ENCODE measurements around the gene UROD.
"Not testable (repeated sequence)": the region's sequence is repeated elsewhere in the genome, so short reads cannot be mapped to it uniquely, and the experiment has no call there.

The UROD gene

DNA sequence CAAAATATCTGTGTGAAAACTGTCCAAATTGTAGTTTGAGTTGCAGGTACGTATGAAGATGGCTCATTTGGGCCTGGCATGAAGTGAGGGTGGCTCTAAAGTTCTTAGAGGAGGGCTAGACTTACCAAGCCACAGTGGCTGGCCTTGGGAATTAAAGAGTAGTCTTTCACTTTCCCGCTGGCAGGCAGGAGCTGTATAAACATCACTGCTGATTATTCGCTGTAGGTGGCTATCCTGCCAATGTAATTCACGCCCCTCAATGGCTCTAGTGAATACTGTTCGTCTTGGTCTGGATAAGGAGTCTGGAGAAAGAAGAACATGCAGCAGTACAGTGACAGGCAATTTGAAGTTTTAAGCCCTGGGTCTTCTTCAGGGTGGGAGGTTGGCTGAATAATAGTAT, 31.0 kb downstream of the UROD start:
- DNase-seq = no peak

DNA sequence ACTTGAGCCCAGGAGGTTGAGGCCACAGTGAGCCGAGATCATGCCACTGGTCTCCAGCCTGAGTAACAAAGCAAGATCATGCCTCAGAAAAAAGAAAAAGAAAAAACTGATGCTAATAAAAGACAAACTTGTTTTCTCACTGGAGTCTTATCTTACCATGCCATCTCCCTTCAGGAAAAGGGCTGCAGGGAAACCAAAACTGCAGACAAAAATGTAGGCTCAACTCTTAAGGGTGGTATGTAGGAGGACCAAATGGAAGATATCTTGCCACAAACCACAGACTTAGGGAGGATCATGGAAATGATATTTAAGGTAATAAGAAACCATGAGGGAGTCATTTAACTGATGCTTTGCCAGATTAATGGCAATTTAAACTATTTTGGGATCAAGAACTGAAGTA, 32.9 kb downstream of the UROD start:
- no peak for DNase-seq

DNA sequence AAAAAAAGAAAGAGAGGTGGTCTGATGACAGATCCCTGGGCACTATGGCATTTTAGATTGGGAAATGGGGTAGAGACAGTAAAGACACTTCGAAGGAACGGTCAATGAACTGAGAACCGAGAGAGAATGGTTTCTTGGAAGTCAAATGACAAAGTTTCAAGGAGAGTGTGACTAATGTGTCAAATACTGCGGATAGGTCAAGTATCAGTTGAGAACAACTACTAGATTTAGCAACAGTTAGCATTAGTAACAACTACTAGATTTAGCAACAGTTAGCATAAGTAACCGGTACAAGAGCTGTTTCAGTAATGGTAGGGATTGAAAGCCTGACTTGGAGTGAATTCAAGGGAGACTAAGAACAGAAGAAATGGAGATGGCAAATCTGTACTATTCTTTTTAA, 35.0 kb downstream of the UROD start:
- DNase-seq = no peak

DNA sequence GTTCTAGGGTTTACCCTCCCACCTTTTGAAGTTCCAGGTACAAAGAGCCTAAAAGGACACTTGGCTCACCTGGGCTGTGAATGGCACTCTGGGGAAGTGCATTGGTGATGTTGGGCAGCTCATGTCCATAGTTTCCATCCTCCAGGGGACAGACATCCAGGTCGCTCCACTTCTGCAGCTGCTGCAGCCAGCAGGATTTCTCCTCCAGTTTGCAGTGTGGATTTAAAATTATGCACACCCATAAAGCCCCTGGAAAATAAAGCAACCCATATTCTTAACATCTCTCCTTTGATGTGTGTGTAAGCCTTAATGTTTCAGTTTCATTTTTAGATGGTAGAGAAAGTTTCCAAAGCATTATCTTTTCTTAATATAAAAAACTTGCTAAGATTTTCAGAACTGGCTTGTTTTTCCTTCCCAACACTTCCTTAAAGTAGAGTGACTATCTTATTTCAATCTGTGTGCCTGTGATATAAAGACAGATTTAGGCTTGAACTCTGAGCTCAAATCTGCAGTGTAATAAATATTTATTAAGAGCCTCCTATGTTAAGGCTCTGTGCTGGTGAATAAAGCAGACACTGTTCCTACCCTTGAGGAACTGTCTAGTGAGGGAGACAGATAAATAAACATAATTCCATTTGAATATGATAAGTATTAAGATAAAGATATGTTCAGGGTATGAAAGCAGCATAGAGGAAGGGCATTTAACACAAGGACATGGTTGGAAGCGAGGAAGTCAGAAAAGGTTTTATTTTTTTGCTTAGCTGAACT, 39.1 kb downstream of the UROD start:
- no peak for DNase-seq

DNA sequence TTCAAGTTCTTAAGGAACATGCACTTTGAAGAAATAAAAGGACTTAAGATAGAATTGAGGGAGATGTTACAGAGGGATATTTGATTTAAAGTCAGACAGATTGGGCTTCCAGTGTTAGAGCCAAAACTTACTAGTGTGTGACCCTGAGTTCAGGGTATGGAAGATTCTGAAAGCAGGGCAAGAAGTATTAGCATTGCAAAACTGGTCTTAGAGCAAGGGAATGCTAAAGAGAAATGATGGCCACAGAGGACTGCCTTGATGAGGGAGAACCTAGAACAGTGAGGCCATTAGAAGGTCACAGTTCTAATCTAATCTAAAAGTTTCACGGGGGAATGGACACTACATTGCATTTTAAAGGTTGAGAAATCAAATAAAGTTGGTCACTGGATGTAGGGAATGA, 45.5 kb downstream of the UROD start:
- DNase-seq = no peak

DNA sequence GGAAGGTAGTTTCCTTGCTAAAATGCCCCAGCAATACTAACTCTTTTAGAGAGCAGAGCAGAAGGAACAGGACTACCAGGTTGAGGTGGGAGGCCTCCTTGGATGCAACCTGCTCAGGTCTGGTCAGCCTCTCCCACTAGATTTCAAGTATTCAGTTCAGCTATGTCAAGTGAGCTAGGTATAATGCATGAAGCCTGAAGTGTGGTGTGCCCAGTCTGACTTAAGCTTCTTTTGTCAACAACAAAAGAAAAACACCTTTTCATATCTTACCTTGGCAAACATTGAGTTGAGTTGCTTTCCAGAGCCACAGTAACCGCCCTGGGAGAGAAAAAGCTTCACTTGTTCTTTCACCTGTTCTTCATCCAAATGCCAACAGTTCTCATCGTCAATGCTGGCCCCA, 47.8 kb downstream of the UROD start:
- no peak for DNase-seq

DNA sequence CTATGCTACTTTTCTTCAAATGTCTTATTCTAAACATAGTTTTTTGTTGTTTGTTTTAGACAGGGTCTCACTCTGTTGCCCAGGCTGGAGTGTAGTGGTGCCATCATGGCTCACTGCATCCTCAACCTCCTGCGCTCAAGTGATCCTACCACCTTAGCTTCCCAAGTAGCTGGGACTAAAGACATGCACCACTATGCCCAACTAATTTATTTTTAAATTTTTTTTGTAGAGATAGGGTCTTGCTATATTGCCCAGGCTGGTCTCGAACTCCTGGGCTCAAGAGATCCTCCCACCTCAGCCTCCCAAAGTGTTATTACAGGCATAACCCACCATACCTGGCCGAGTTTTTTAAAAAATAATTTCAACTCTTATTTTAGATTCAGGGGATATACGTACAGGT, 50.4 kb downstream of the UROD start:
- not testable (repeated sequence) for DNase-seq

DNA sequence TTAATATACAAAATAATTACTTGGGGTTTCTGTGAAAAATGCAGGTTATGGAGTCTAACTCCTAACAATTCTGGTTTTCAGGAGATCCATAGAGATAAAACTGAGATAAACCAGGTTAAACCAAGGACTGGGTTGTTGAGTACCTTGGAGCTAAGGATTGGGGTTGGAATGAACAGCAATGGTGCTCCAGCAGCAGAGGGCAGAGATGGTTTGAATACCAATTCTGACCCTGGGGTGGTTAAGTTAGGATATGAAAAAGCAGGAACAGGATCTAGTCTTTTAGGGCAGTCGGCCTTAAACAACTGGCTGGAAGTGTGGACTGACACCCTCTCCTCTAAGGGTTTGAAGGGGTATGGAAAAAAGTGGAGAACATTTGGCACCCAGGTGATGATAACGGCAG, 53.0 kb downstream of the UROD start:
- DNase-seq = no peak

Data from NCI-H510A (cell line).